ENCODE measurements around the gene ALK.

ALK gene

DNA sequence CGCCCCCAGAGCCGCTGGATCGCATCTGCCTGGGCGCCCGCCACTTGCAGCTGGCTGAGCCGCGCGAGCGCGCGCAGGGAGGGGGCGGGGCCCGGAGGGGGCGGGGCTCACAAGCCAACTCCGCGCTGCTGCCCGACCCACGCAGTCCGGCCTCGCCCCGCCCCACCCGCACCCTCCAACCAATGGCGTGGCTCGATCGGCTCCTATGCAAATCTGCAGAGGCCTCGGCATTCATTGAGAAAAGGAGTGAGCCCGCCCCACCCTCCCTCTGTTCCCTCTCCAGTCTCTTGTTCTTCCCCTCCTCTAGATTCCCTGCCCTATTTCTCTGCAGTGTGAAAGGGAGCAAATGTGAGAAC lies at the start of gene ALK:
ALK (minus strand) TSS at position 27 of the 356 bp plus-strand sequence. CDS start 927 bp downstream, outside the sequence.
- DNase-seq (ENCODE audit: low read depth, low spot score): peak; percentile 45
- no peak within 1 kb of the TSS for H3K27ac ChIP-seq

DNA sequence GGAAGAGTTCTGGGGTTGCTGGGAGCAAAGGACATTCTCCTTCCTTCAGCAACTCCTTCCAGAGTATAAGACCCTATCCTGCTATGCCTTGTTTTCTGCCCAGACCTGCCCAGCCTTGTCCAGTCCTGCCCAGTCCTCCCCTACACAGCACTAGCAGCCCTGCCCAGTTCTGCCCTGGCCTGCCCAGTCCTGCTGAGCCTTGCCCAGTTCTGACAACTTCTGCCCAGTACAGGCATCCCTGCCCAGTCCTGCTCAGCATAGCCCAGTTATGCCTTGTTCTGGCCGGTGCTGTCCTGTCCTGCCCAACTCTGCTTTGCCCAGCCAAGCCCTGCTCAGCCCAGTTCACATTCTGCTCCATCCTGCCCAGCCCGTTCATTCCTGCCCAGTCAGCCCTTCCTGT lies 44.9 kb upstream of the ALK start:
- peak overlapping the region; percentile 24 for H3K27ac ChIP-seq
- DNase-seq (ENCODE audit: low read depth, low spot score): peak; percentile 6

DNA sequence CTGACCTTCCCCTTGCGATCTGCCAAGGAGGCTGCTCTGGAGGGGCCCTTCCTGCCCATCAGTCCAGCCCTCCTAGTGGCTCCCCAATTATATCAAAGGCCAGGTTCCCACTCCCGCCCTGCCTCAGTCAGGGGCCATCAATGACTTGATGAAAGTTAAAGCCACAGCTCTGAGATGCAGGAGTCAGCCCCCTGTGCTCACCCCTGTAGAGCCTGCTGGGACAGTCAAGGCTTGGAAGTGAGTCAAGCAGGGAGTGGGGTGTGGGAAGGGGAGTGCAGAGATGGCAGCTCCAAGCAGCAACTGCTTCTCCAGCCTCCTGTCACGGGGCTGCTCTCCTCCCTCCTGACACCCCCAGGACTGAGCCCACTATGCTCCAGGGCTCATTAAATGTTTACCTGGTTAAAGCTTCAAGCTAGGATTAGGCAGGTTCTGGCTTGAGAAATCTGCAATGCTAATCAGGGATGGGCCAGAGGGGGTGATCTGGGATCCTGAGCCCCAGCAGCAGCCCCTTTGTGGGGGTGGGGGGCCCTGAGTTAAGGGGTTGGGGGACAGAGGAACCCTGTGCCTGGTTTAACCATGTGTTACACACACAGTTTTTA lies 42.7 kb upstream of the ALK start:
- no peak for DNase-seq (ENCODE audit: low read depth, low spot score)
- no peak overlapping the region for H3K27ac ChIP-seq

DNA sequence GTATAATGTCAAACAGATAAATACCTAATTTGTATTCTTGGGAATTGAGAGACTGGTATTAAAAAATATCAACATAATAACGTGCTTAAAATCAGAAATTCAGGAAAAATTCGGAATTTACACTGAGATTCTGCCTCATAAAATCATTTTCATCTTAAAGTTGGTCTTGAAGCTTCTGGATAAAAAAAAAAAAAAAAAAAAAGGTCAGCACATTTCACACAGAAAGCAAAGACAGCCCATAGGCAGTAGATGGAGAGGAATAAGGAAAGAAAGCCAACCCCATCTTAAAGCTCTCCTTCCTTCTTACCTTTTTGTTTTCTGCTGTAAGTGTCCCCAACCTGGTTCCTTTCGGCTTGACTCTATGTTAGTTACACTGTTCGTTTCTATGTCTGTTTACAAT lies 41.5 kb upstream of the ALK start:
- H3K27ac ChIP-seq: no peak overlapping the region
- DNase-seq (ENCODE audit: low read depth, low spot score): no peak

DNA sequence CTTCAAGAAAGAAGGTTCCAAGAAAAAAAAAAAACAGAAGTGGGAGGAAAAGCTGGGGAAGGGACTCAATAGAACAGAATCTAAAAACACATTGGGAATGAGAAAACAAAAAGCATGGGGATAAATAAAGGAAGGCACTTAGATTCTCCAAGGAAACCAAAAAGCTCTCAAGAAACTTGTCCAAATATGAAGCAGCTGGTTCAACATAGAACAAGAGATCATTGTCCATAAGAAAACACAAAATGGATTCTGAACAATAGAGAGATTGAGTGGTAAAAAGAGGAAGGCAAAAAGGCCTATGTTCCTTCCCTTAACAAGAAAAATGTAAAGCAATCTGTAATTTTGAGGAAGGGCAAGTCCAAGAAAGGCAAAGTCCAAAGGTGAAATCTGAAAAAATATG lies 32.9 kb upstream of the ALK start:
- no peak overlapping the region for H3K27ac ChIP-seq
- DNase-seq (ENCODE audit: low read depth, low spot score): no peak

DNA sequence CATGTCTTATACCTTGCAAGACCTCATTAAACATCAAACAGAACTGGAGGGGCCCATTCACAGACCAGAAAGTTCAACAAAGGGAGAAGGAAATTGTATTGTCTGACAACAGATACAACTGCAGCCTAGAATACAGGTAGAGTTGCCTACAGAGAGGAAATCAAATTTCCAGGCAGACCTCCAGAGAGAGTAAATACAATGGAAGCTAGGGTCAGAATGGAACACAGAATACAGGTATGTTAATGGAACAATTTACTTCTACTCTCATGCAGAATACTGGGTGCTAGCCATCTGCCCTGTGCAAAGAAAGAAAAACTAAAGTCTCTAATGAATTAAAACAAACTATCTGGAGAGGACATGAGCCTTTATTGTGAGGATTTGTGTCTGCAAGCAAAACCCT lies 31.6 kb upstream of the ALK start:
- DNase-seq (ENCODE audit: low read depth, low spot score): no peak
- H3K27ac ChIP-seq: no peak overlapping the region

DNA sequence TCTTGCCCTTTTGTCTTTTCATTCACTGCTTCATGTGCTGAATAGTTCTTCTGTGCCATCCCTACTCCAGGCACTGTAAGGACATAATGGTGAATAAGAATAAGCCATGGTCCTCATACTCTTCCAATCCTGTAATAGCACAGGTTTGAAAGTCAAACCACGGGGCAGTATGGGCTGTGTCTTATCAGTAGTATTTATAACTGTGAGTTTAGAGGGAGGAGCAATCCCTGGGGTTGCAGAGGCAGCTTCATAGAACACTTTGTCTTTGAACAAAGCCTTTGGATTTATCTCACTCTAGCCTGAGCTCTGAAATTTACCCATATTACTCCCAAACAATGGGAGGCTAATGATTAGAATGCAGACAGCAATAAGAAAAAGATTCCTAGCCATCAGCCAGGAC lies 30.2 kb upstream of the ALK start:
- DNase-seq (ENCODE audit: low read depth, low spot score): no peak

DNA sequence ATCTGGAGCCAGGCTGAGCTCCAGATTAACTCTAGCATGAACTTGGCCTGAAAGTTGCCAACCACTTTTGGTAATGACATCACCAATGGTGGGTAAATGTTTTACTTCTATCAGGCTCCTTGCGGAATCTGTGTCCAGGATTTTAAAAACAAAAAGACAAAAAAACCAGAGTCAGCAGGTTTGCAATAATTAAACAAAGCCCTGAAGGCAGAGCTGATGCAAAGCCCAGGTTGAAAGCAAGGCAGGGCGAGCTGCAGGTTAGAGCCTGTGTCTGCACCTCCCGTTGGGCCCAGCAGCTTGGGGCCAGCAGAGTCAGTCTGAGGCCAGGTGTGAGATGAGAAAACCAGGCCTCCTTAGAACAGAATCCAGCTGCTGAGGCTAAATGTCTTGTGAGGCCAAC lies 29.1 kb upstream of the ALK start:
- H3K27ac ChIP-seq: no peak overlapping the region
- DNase-seq (ENCODE audit: low read depth, low spot score): no peak

More for the DNA sequence above, 30.2 kb upstream of the ALK start:
- H3K27ac ChIP-seq: no peak overlapping the region

DNA sequence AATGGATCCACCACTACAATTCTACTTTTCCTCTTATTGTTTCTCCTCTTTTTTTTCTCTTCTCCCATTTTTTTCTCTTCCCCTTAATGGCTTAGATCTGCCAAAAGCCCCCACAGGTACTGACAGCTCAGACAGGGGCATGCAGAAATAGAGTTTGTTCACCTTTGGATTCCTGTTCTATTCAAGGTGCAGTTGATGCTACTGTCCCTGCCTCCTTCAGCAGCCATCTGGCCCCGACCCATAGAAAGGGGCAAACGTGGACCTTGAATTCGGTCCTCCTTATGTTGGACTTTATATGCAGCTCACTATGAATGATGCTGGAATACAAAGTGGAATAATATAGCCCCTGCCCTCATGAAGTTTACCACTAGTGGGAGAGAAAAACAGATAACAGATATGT lies 27.7 kb upstream of the ALK start:
- H3K27ac ChIP-seq: no peak overlapping the region
- DNase-seq (ENCODE audit: low read depth, low spot score): no peak

DNA sequence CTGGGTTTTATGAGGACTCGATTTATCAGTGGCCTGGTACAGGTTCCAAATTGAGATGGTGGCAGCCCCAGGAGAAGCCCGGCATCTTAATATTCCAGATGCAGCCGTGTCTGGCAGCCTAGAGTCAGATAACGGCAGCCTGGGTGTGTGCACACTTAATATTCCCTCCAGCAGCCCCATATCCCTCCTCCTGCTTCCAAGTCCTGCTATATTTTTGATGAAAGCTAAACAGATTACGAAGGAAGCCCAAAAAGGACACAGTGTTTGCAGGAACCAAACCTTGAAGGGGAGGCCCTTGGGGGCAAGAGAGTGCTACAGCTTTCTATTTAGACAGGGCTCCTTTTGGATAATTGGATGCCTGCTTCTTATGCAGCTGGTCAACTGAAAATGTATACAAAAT lies 25.1 kb upstream of the ALK start:
- H3K27ac ChIP-seq: no peak overlapping the region
- DNase-seq (ENCODE audit: low read depth, low spot score): no peak

DNA sequence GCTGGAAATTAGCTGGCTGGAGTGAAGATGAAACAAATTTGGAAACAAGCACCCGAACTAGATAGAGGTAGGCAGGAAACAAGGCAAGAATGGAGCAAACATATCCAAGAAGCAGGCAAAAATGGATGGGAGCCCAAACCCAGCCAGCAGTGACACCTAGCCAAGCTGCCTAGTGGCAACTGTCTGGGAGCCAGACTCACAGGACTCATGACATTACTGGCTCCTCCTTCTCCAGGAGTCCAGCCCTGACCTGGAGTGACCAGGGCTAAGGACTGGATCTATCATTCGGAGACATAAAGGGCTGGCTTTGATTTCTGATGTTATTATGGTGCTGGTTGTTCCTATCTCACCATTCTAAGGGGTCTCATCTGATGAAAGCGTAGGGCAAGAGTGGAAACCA lies 21.3 kb upstream of the ALK start:
- no peak overlapping the region for H3K27ac ChIP-seq
- DNase-seq (ENCODE audit: low read depth, low spot score): no peak

DNA sequence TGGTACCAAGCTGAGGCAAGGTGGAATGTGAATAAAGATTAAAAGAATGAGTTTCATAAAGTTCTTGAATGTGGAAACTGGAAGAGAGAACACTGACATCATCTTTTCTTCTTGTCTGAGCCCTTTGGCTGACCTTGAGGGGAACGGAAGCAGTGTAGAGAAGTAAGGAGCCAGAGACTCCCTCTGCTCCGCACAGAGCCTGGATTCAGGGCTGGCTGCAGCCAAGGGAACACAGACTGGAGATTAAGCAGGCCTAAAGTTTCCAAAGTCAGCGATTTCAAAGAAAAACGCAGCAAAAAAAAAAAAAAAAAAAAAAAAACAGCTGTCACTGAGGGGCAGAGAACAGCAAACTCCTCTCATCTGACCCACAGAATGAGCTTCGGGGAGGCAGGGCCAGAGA lies 19.3 kb upstream of the ALK start:
- no peak overlapping the region for H3K27ac ChIP-seq
- DNase-seq (ENCODE audit: low read depth, low spot score): no peak

DNA sequence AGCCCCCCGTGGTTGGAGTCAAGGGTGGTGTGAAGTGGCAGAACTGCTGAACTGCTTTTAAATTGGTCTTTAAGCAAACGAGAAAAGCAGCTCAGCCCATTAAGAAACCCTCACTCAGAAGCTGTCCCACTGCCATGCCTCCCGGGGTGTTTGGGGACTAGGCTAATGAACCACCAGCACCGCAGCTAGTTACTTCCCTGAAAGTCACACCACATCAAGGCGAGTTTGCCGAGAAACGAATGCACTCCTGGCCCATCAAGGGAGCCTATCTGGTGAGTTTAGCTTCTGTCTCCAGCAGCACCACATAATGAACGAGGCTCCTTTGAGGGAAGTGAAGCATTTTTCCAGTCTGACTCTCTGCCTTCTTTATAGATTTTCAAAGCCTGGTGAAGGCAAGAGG lies 14.6 kb upstream of the ALK start:
- no peak for DNase-seq (ENCODE audit: low read depth, low spot score)
- no peak overlapping the region for H3K27ac ChIP-seq

DNA sequence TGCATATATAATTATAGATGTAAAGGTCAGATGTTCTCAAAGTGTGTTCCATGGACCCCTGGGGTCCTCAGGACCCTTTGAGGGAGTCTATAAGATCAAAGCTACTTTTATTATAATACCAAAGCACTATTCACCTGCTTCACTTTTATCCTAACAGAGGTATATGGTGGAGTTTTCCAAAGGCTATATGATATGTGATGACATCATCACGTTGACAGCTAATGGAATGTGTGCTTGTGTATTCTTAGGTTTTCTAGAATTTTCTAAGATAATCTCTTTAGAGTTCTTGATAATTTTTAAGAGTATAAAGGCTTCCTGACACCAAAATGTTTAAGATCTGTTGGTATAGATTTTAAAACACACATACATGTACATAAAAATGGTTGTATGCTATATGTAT lies 10.4 kb upstream of the ALK start:
- DNase-seq (ENCODE audit: low read depth, low spot score): no peak
- H3K27ac ChIP-seq: no peak overlapping the region

DNA sequence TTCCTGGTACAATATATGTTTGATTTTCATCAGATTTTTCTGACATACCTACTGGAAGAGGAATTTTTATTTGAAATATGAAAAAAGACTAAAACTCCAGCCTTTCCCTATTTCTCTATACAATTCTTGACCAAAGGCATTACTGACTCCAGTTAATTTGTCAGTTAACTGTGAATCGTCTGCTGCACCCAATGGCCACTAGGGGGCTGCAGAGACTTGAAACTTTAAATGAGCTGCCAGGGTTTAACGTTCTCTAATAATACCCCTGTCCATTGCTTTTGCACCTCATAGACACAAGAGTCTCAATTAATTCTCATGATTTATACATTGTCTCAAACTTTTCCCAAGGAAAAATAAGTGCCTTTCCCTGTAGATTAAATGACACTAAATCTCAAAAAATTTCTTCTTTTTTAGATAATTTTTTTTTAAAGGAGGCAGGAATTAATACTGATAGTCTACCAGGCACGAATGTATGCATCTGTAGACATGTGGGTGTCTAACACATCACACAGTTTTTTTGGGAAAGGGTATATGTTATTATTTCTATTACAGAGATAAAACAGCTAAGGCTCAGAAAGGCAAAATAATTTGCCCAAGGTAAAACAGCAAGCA lies 1.8 kb upstream of the ALK start:
- H3K27ac ChIP-seq: no peak overlapping the region
- no peak for DNase-seq (ENCODE audit: low read depth, low spot score)

DNA sequence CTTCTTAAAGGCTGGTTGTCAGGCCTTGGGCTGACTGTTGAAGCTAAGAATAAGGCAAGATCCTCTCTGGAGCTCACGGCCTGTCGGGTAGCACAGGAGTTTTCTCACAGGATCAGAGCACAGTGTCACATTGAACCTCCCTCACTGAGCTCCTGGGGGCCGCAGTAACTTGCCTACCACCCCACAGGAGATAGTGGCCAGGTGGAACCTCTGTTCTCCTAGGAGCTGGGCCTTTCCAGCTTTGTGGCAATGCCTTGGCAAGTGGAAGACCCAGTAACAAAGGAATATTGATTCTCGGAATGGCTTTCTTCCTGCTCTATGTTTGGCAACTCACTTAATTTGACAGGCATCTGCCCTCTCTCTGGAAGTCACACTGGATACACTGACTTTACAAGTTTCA lies 1.2 kb upstream of the ALK start:
- H3K27ac ChIP-seq: no peak overlapping the region
- DNase-seq (ENCODE audit: low read depth, low spot score): no peak

DNA sequence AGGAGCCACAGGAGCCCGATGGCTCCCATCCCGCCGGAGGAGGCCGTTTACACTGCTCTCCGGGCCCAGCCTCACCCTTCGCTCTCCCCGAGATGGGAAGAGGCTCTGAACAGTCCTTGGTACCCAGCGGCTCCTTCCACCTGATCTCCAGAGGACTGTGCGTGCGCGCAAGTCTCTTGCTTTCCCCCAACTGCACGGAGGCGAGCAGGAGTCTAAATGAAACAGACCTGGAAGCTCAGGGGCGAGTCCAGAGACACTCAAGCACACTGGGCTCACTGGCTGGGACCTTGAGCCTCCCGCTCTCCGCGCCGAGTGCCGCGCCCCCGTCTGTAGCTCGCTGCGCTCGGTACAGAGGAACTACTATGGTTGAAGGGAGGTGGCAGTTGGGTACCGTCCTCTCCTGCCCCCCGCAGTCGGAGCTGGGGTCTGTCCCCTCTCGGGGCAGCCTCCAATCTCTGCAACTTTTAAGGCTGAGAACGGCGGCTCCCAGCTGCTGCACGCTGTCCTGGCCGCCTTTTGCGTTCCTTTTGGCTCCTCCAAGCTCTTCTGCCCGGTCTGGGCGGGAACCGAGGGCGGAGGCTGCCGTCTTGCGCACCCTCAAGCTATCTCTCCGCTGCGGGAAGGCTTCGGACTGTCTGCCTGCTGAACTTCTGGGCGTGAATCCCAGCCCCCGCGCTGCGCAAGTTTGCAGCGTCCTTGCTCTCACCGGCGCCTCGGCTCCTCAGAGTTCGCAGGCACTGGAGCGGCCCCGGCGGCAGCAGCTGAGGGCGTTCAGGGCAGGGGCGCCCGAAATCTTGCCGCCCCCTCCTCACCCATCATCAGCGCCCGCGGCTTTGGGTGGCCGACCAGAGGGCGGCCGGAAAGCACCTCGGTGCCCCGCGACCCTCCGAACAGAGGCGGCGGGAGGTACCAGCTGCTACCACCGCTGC lies 491 bp downstream of the ALK start:
- H3K27ac ChIP-seq: no peak overlapping the region
- no peak for DNase-seq (ENCODE audit: low read depth, low spot score)

DNA sequence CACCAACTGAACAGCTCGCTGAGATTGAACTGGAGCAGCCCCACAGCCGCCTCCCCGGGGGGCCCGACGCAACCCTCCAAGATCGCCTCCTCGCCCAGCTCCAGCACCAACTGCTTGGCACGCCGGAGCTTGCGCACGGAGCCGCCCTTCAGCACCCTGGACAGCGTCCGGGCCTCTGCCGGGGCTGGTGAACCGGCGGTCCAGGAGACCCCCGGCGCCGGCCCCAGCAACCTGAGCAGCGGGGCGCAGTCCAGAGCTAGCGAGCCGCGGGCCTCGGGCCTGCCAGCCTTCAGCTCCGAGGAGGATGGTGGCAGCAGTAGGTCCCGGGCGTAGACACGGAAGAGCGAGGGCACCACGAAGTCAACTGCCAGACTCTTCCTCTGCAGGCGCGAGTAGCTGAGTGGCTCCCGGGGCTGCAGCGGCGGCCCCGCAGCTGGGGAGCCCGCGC lies 1.2 kb downstream of the ALK start:
- no peak for DNase-seq (ENCODE audit: low read depth, low spot score)
- H3K27ac ChIP-seq: no peak overlapping the region

DNA sequence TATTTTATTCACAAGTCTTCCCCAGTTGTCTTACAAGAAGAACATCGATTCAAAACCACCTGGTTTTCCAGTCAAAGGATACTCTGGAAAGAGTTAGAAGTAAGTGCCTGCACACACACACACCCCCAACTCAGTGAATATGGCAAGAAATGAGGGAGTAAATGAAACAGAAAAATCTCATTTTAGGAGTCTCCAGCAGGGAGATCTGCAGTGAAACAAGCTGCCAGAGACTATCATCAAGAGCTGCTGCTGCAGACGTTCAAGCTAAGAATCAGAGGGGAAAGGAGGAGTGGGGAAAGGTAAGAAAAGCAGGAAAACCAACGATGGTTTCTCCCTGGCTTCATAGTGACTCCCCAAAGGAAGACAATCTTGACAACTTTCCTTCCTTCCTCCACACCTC lies 2.4 kb downstream of the ALK start:
- DNase-seq (ENCODE audit: low read depth, low spot score): no peak
- no peak overlapping the region for H3K27ac ChIP-seq

DNA sequence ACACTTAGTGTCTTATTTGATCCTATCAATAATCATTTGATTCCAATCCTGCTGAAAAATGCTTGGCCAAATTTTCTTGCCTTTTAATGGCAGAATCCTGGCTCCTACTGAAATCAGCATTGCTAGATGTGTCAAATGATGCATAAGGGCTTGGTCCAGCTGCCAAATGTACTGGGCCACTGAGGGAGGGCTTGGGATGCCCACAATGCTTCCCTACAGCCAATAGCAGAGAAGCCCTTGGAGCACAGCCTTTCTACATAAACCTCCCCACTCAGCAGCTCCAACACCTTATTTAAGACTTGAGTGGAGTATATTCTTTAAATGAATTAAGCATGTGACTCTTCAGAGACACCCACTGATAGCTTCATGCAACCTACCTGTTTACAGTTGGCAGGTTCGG lies 3.6 kb downstream of the ALK start:
- no peak overlapping the region for H3K27ac ChIP-seq
- DNase-seq (ENCODE audit: low read depth, low spot score): no peak

DNA sequence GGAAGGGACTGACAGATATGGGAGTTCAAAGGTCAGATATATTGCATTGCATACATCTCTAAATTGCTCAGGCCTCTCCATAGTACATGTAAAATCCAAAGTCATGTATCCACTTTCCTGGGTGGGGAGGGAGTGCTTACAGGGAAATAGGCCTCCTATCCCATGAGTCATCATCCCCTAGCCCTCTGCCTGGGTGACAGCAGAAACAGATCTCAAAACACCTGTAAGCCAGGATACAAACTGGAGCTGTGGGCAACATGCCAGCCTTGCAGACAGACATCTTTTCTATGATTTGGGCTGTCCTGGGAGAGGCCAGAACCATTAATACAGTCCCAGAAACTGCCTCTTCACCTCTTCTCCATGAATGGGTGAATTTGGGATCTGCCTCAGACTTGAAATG lies 4.8 kb downstream of the ALK start:
- DNase-seq (ENCODE audit: low read depth, low spot score): no peak
- no peak overlapping the region for H3K27ac ChIP-seq

DNA sequence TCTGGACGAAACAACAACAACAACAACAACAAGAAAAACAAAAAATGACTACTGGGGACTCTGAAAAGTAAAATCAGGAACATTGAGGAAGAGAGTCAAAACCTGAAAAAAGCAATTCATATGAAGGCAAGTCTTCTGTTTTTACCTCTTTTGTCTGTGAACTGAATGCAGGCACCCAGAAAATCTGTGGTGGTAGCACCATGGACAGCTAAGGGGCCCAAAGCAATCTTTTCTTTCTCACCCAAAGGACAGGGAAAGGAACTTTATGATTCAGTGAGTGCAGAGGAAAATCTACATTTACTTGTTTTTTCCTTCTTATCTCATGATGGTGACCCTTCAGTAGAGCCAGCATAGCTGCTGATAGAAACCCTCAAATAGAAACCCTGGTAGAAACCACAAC lies 10.4 kb downstream of the ALK start:
- no peak overlapping the region for H3K27ac ChIP-seq
- no peak for DNase-seq (ENCODE audit: low read depth, low spot score)
